ENCODE measurements around the gene SVIL.

DNA sequence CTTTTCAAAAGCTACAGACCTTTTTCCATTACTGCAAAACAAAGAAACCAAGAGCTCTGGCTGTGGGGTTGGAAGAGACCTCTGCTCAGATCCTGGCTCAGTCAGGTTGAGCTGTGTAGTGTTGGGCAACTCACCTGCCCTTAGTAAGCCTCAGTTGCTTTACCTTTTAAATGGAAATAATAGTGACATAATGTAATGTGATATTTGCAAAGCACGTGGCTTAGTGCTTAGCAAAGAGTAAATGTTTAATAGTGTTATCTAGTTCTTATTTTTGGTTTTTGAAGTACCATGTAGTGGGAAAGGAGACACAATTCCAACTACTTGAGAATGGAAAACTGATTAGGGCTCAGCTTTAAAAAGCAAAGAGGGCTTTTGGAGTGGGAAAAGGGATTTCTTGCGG is 100.2 kb downstream of the SVIL start:
- TF ChIP-seq, protein P1, sequence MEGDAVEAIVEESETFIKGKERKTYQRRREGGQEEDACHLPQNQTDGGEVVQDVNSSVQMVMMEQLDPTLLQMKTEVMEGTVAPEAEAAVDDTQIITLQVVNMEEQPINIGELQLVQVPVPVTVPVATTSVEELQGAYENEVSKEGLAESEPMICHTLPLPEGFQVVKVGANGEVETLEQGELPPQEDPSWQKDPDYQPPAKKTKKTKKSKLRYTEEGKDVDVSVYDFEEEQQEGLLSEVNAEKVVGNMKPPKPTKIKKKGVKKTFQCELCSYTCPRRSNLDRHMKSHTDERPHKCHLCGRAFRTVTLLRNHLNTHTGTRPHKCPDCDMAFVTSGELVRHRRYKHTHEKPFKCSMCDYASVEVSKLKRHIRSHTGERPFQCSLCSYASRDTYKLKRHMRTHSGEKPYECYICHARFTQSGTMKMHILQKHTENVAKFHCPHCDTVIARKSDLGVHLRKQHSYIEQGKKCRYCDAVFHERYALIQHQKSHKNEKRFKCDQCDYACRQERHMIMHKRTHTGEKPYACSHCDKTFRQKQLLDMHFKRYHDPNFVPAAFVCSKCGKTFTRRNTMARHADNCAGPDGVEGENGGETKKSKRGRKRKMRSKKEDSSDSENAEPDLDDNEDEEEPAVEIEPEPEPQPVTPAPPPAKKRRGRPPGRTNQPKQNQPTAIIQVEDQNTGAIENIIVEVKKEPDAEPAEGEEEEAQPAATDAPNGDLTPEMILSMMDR (conservative IDR thresholded peaks at IDR 0.05; ENCODE audit: low read length) = no peak
- no peak for TF ChIP-seq EZH2phosphoT487 (IDR thresholded peaks at IDR 0.05; ENCODE audit: borderline replicate concordance)
